HepG2 (cell line): ENCODE data around the gene POFUT2. TPM values are rescaled to one million over a fixed set of nuclear protein-coding genes. Genes with fewer than 3 reads are reported as not detected.

ENCODE experiments used
- AHDC1 ChIP-seq: sonication (generic); formaldehyde crosslinking; IDR thresholded peaks from 2 replicates; pipeline ENCODE4 v1.5.1; 2020; ENCODE audit warnings: mild to moderate bottlenecking, missing genetic modification reagents, borderline replicate concordance
- DMAP1 ChIP-seq: IDR thresholded peaks from 2 replicates; pipeline ENCODE4 v1.6.1; 2016
- FOXA3 ChIP-seq: IDR thresholded peaks from 2 replicates; pipeline ENCODE4 v1.6.1; 2016; ENCODE audit warnings: missing genetic modification reagents, missing compliant biosample characterization
- HDAC6 ChIP-seq: fragments of 200-600 bp; sonication (generic); IDR thresholded peaks from 2 replicates; pipeline ENCODE4 v1.7.0; 2017; ENCODE audit warnings: mild to moderate bottlenecking, antibody characterized with exemption, low read length, low read depth
- HNF1B ChIP-seq: sonication (generic); formaldehyde crosslinking; IDR thresholded peaks from 2 replicates; pipeline ENCODE4 v1.5.1; 2020; ENCODE audit warnings: mild to moderate bottlenecking, moderate library complexity, missing genetic modification reagents
- PRDM4 ChIP-seq: sonication (generic); formaldehyde crosslinking; IDR thresholded peaks from 2 replicates; pipeline ENCODE4 v1.9.0; 2021; ENCODE audit warnings: missing genetic modification reagents, borderline replicate concordance
- SNAPC4 ChIP-seq: sonication (generic); formaldehyde crosslinking; IDR thresholded peaks from 2 replicates; pipeline ENCODE4 v1.4.0; 2020; ENCODE audit warnings: mild to moderate bottlenecking, missing genetic modification reagents
- ZNF496 ChIP-seq: sonication (generic); formaldehyde crosslinking; IDR thresholded peaks from 2 replicates; pipeline ENCODE4 v1.8.1; 2023; ENCODE audit warnings: mild to moderate bottlenecking, moderate library complexity, missing genetic modification reagents; ENCODE audit not compliant: insufficient replicate concordance
- polyA plus RNA-seq, 8 experiments: library from polyadenylated mRNA; depleted of rRNA in 3 of 8; stranded (reverse) in 7 of 8; unstranded in 1 of 8; fragments of >200 nt; fragmentation: Illumina TruSeq in 4 of 8; extraction: Trizol in 4 of 8; gene quantifications; 2 replicates each; pipeline versions ENCODE4 v1.2.1 to v1.2.3, GENCODE V29; 2011 to 2016; ENCODE audit warnings: low read depth in 4 of 8, missing spikeins in 1 of 8, mixed read lengths in 1 of 8; ENCODE audit not compliant: insufficient read depth in 1 of 8
- total RNA-seq, 5 experiments: library from RNA; depleted of rRNA; stranded (reverse); fragments of >200 nt; fragmentation: Illumina TruSeq; extraction: Trizol; gene quantifications; 2 replicates each; pipeline ENCODE4 v1.2.3, GENCODE V29; 2016; ENCODE audit warnings: low read depth in 1 of 5

POFUT2 gene
- total and polyA plus RNA-seq, 2 of the 13 experiments (the other 11 are each of a cell fraction or from before 2014, with no cell fraction given), result 22.8 to 24.0 TPM

GRCh38 chr21:45318556-45319404 lies 31.1 kb upstream of the POFUT2 start (continued):
- TF ChIP-seq SNAPC4 (CRISPR knock-in tag) (no peak), FOXA3 (CRISPR knock-in tag) (peak; percentile 51; the same call in 1 of the 2 replicates), HDAC6 (no peak), HNF1B (peak; percentile 72), DMAP1 (CRISPR knock-in tag) (peak; percentile 70; the same call in 1 of the 2 replicates), AHDC1 (no peak), ZNF496 (CRISPR knock-in tag) (no peak), PRDM4 (no peak)
